Activated B cell treated with CpG ODN at 0.5 μM for 24 hours (primary cell): ENCODE results near the gene PACRG. TPM values are rescaled to one million over a fixed set of nuclear protein-coding genes. Genes with fewer than 3 reads are reported as not detected.

Experiments
- ATAC-seq: fragments of 200-7000 bp; cut with Tn5 transposase; one replicate; pipeline ENCODE4 v1.10.0; 2021; ENCODE audit warnings: low read depth, mild to moderate bottlenecking, moderate library complexity
- CTCF ChIA-PET: fragments of 350-600 bp; sonication (Branson Sonifier 250); formaldehyde crosslinking; loops from one replicate; lab custom pipeline; 2021; ENCODE audit warnings: antibody characterized with exemption; lab: Charles Lee
- POLR2A ChIA-PET: fragments of 350-600 bp; sonication (Branson Sonifier 250); formaldehyde crosslinking; loops from one replicate; lab custom pipeline; 2021; ENCODE audit warnings: antibody characterized with exemption; lab: Charles Lee
- DNase-seq: peaks from one replicate; pipeline ENCODE4 v3.0.0; 2022
- H3K27ac Mint-ChIP-seq: one replicate; pipeline ENCODE4 v1.8.0; 2020; ENCODE audit warnings: mixed read lengths
- H3K27me3 Mint-ChIP-seq: one replicate; pipeline ENCODE4 v1.8.0; 2021; ENCODE audit warnings: mixed read lengths
- H3K36me3 Mint-ChIP-seq: one replicate; pipeline ENCODE4 v1.8.0; 2021; ENCODE audit warnings: low read depth, mixed read lengths
- H3K4me1 Mint-ChIP-seq: one replicate; pipeline ENCODE4 v1.8.0; 2021; ENCODE audit warnings: mixed read lengths
- H3K4me3 Mint-ChIP-seq: one replicate; pipeline ENCODE4 v1.8.0; 2020; ENCODE audit warnings: mild to moderate bottlenecking, mixed read lengths
- H3K9me3 Mint-ChIP-seq: one replicate; pipeline ENCODE4 v1.8.0; 2020; ENCODE audit warnings: mixed read lengths
- CTCF ChIP-seq: fragments of 200-600 bp; IDR thresholded peaks from one replicate; pipeline ENCODE4 v1.8.0; 2022; ENCODE audit warnings: antibody characterized with exemption, mild to moderate bottlenecking
- intact Hi-C: fragments of 100-400 bp; cut with micrococcal nuclease; formaldehyde crosslinking; loops from one replicate; pipeline ENCODE4 v1.15.1; 2024
- total RNA-seq: library from RNA; stranded (reverse); gene quantifications from 2 replicates; pipeline ENCODE4 v1.2.3, GENCODE V29; 2022

PACRG gene
- total RNA-seq, 1 donor from 2014 or later, result not detected

- DNase-seq (no peak), ATAC-seq (no peak)
- Mint-ChIP-seq H3K4me3 (no peak overlapping the region), H3K9me3 (no peaks in the 10 kb centered on the region), H3K27me3 (peaks cover 11% of the 10 kb centered on the region), H3K27ac (no peak overlapping the region), H3K36me3 (no peaks in the 10 kb centered on the region), H3K4me1 (no peaks in the 10 kb centered on the region)
- no peak for TF ChIP-seq CTCF
- intact Hi-C loops, result no loop called here
- POLR2A ChIA-PET, result no interaction called here
- CTCF ChIA-PET, result no interaction called here
Observed at GRCh38 chr6:163248051-163248450, 520.3 kb downstream of the PACRG start.

DNA sequence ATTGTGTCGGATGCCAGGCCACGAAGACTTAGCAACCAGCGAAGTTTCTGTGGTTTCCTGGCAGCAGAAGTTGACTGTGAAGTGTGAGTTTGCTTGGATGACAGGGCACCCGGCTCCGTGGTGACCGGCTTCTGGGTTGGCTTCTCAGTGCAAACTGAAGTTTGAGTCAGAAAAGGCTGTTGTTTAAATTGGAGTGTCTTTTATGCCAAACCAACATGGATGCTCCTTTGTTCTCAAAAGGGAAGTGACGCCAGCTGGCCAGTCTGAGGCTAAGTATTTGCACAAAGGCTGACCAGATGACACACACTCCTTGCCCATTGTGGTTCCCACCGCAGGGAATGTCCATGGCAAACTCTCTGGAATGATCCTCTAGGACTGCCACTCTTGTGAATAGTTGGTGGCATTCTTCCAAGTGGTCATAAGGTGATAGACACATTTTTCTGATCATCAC lies 521.9 kb downstream of the PACRG start:
- no peaks in the 10 kb centered on the region for H3K9me3 Mint-ChIP-seq
- ATAC-seq (no peak), DNase-seq (no peak)
- ChIA-PET CTCF (no interaction called here), POLR2A (no interaction called here)
- no peak overlapping the region for H3K4me3 Mint-ChIP-seq
- intact Hi-C loops, result no loop called here
- H3K27ac Mint-ChIP-seq, result no peak overlapping the region
- H3K36me3 Mint-ChIP-seq, result no peaks in the 10 kb centered on the region
- H3K4me1 Mint-ChIP-seq, result no peaks in the 10 kb centered on the region
- TF ChIP-seq CTCF, result no peak
- H3K27me3 Mint-ChIP-seq, result peaks cover 11% of the 10 kb centered on the region

DNA sequence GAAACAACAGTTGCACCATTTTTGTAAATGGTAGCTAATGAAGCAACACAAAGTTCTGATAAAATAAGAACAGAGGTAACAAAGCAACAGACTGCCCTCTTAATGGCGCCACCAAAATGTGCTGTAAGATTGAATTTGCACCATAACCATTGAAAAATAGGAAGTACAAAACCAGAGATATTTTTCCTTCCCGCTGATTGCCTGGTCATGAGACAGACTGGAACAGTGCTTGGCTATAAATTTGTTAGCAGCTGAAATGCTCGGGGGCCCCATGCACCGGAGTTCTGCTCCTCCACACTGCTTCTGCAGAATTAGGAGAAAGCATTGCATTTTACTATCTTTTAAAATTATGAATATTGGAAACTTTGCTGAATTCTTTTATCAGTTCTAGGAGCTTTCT lies 522.3 kb downstream of the PACRG start:
- peaks cover 13% of the 10 kb centered on the region for H3K27me3 Mint-ChIP-seq
- H3K36me3 Mint-ChIP-seq, result no peaks in the 10 kb centered on the region
- no peak overlapping the region for H3K27ac Mint-ChIP-seq
- no peaks in the 10 kb centered on the region for H3K4me1 Mint-ChIP-seq
- POLR2A ChIA-PET, result no interaction called here
- intact Hi-C loops, result no loop called here
- ATAC-seq, result no peak
- DNase-seq, result no peak
- no peaks in the 10 kb centered on the region for H3K9me3 Mint-ChIP-seq
- no peak overlapping the region for H3K4me3 Mint-ChIP-seq
- CTCF ChIA-PET, result no interaction called here
- TF ChIP-seq CTCF, result no peak

GRCh38 chr6:163252061-163252591 lies 524.4 kb downstream of the PACRG start:
- no peak for ATAC-seq
- intact Hi-C loops, result no loop called here
- CTCF ChIA-PET, result no interaction called here
- H3K27me3 Mint-ChIP-seq, result peaks cover 10% of the 10 kb centered on the region
- H3K36me3 Mint-ChIP-seq, result no peaks in the 10 kb centered on the region
- TF ChIP-seq CTCF, result no peak
- no peak for DNase-seq
- POLR2A ChIA-PET, result no interaction called here
- no peak overlapping the region for H3K4me3 Mint-ChIP-seq
- no peak overlapping the region for H3K27ac Mint-ChIP-seq
- H3K4me1 Mint-ChIP-seq, result no peaks in the 10 kb centered on the region
- H3K9me3 Mint-ChIP-seq, result no peaks in the 10 kb centered on the region

GRCh38 chr6:163253556-163254213 lies 525.9 kb downstream of the PACRG start:
- Mint-ChIP-seq H3K36me3 (no peaks in the 10 kb centered on the region), H3K4me1 (no peaks in the 10 kb centered on the region), H3K27ac (no peak overlapping the region), H3K4me3 (no peak overlapping the region), H3K27me3 (peaks cover 3% of the 10 kb centered on the region), H3K9me3 (no peaks in the 10 kb centered on the region)
- intact Hi-C loops, result no loop called here
- POLR2A ChIA-PET, result no interaction called here
- DNase-seq, result no peak
- CTCF ChIA-PET, result no interaction called here
- no peak for ATAC-seq
- TF ChIP-seq CTCF, result no peak
